Small intestine (tissue), 7 donors: ENCODE data around the gene ADAMTSL2. TPM values are rescaled to one million over a fixed set of nuclear protein-coding genes. Genes with fewer than 3 reads are reported as not detected.

Experiments
- DNase-seq, 2 donors: peaks; one replicate each; pipeline versions ENCODE4 v3.0.0 to v3.0.0-alpha.2; 2013
- FAIRE-seq: peaks from 2 replicates; lab custom pipeline; 2012; peaks lifted over from hg19 to GRCh38; lab: Jason Lieb, UNC
- H3K27ac ChIP-seq, 3 donors: one replicate each; pipeline ENCODE4 v1.5.1; 2013; ENCODE audit warnings: low read length in 2 of 3, mild to moderate bottlenecking in 2 of 3, control low read depth in 1 of 3, inconsistent platforms in 1 of 3, low read depth in 1 of 3, moderate library complexity in 1 of 3
- H3K27me3 ChIP-seq, 3 donors: one replicate each; pipeline ENCODE4 v1.6.1; 2013; ENCODE audit warnings: low read length in 3 of 3, inconsistent platforms in 1 of 3; ENCODE audit not compliant: control insufficient read depth in 3 of 3, insufficient read depth in 3 of 3
- H3K36me3 ChIP-seq, 3 donors: one replicate each; pipeline ENCODE4 v1.6.1; 2013; ENCODE audit warnings: low read length in 3 of 3, inconsistent platforms in 1 of 3, low read depth in 1 of 3, mild to moderate bottlenecking in 1 of 3, moderate library complexity in 1 of 3; ENCODE audit not compliant: control insufficient read depth in 3 of 3, insufficient read depth in 2 of 3
- H3K4me1 ChIP-seq, 3 donors: one replicate each; pipeline ENCODE4 v1.6.1; 2013; ENCODE audit warnings: low read length in 2 of 3, inconsistent platforms in 1 of 3, low read depth in 1 of 3, mild to moderate bottlenecking in 1 of 3, moderate library complexity in 1 of 3; ENCODE audit not compliant: control insufficient read depth in 3 of 3, insufficient read depth in 2 of 3
- H3K4me3 ChIP-seq, 3 donors: one replicate each; pipeline ENCODE4 v1.5.1; 2013; ENCODE audit warnings: low read length in 3 of 3, control low read depth in 1 of 3, inconsistent platforms in 1 of 3, low read depth in 1 of 3, mild to moderate bottlenecking in 1 of 3, moderate library complexity in 1 of 3
- H3K9me3 ChIP-seq, 2 donors: one replicate each; pipeline ENCODE4 v1.6.1; 2013; ENCODE audit warnings: low read depth in 1 of 2, low read length in 1 of 2; ENCODE audit not compliant: control insufficient read depth in 2 of 2, insufficient read depth in 1 of 2
- WGBS, 3 donors: extraction: QIAGEN DNeasy Blood & Tissue Kit; methylation state at CpG; one replicate each; pipeline ENCODE4 v1.1.7; 2013; 5-methylcytosine and 5-hydroxymethylcytosine counted together
- polyA plus RNA-seq, 4 donors: library from polyadenylated mRNA; stranded (reverse) in 3 of 4; unstranded in 1 of 4; fragments of 200-250 nt in 3 of 4; fragments of 120-200 nt in 1 of 4; gene quantifications; one replicate each; pipeline versions ENCODE4 v1.2.1 to v1.2.3, GENCODE V29; 2013
- donor health status: healthy with polysubstance abuse.
- donor health status: control.
- donor health status: control.
- donor health status: Bipolar disorder and iron deficiency.
- donor health status: healthy.

The ADAMTSL2 gene
- polyA plus RNA-seq, 4 donors: 0.22 to 1.2 (median 0.43) TPM

- 37 to 56% (median 44%) methylated on average over 8 to 9 of the region's 9 CpGs for WGBS, 3 donors
- Histone ChIP-seq H3K27ac (peak overlapping the region in 1 of 3 donors; percentile 20), H3K9me3 (no peaks in the 10 kb centered on the region), H3K4me1 (peaks cover 0 to 10% (median 2%) of the 10 kb centered on the region in 3 donors), H3K27me3 (peaks cover 3 to 33% (median 5%) of the 10 kb centered on the region in 3 donors), H3K36me3 (no peaks in the 10 kb centered on the region), H3K4me3 (no peak overlapping the region)
- DNase-seq (no peak), FAIRE-seq (no peak)
Measured at GRCh38 chr9:133533857-133534256, 647 bp upstream of the ADAMTSL2 start.

- H3K27me3 ChIP-seq: peaks cover 3 to 38% (median 5%) of the 10 kb centered on the region in 3 donors
- DNase-seq (no peak), FAIRE-seq (no peak)
- H3K27ac ChIP-seq: no peak overlapping the region
- H3K4me1 ChIP-seq: peaks cover 0 to 15% (median 2%) of the 10 kb centered on the region in 3 donors
- 20 to 57% (median 35%) methylated on average over 13 of the region's 13 CpGs for WGBS, 3 donors
- no peaks in the 10 kb centered on the region for H3K9me3 ChIP-seq
- H3K36me3 ChIP-seq: no peaks in the 10 kb centered on the region
- no peak overlapping the region for H3K4me3 ChIP-seq
Measured at GRCh38 chr9:133535306-133535877, 888 bp downstream of the ADAMTSL2 start.

- DNase-seq: no peak
- Histone ChIP-seq H3K4me3 (no peak overlapping the region), H3K27ac (no peak overlapping the region), H3K4me1 (peaks cover 0 to 15% (median 2%) of the 10 kb centered on the region in 3 donors), H3K9me3 (no peaks in the 10 kb centered on the region), H3K27me3 (peaks cover 3 to 38% (median 5%) of the 10 kb centered on the region in 3 donors), H3K36me3 (no peaks in the 10 kb centered on the region)
- WGBS, 3 donors: 68 to 86% (median 80%) methylated on average over 11 of the region's 11 CpGs
- FAIRE-seq: no peak
Measured at GRCh38 chr9:133536080-133536479, 1.6 kb downstream of the ADAMTSL2 start.

- FAIRE-seq (no peak), DNase-seq (no peak)
- no peaks in the 10 kb centered on the region for H3K36me3 ChIP-seq
- no peaks in the 10 kb centered on the region for H3K9me3 ChIP-seq
- H3K27ac ChIP-seq: no peak overlapping the region
- peaks cover 3 to 38% (median 5%) of the 10 kb centered on the region in 3 donors for H3K27me3 ChIP-seq
- H3K4me1 ChIP-seq: peaks cover 0 to 15% (median 2%) of the 10 kb centered on the region in 3 donors
- H3K4me3 ChIP-seq: no peak overlapping the region
- WGBS, 3 donors: 87 to 89% (median 88%) methylated on average over 9 of the region's 9 CpGs
Measured at GRCh38 chr9:133536536-133536935, 2.0 kb downstream of the ADAMTSL2 start.

GRCh38 chr9:133537257-133537656 is 2.8 kb downstream of the ADAMTSL2 start:
- no peak for DNase-seq
- peaks cover 3 to 38% (median 5%) of the 10 kb centered on the region in 3 donors for H3K27me3 ChIP-seq
- WGBS, 3 donors: 89 to 95% (median 92%) methylated on average over 11 to 16 of the region's 16 CpGs
- H3K4me1 ChIP-seq: peaks cover 0 to 15% (median 2%) of the 10 kb centered on the region in 3 donors
- H3K9me3 ChIP-seq: no peaks in the 10 kb centered on the region
- FAIRE-seq: no peak
- no peak overlapping the region for H3K4me3 ChIP-seq
- no peaks in the 10 kb centered on the region for H3K36me3 ChIP-seq
- no peak overlapping the region for H3K27ac ChIP-seq

- H3K27me3 ChIP-seq: peaks cover 3 to 39% (median 5%) of the 10 kb centered on the region in 3 donors
- H3K36me3 ChIP-seq: no peaks in the 10 kb centered on the region
- FAIRE-seq: no peak
- H3K27ac ChIP-seq: no peak overlapping the region
- H3K4me1 ChIP-seq: peaks cover 0 to 15% (median 2%) of the 10 kb centered on the region in 3 donors
- no peak overlapping the region for H3K4me3 ChIP-seq
- no peak for DNase-seq
- WGBS, 3 donors: 79 to 91% (median 84%) methylated on average over 14 of the region's 14 CpGs
- H3K9me3 ChIP-seq: no peaks in the 10 kb centered on the region
Measured at GRCh38 chr9:133538176-133538575, 3.7 kb downstream of the ADAMTSL2 start.

GRCh38 chr9:133538851-133539833 is 4.6 kb downstream of the ADAMTSL2 start:
- no peak for FAIRE-seq

GRCh38 chr9:133539991-133540697 is 5.6 kb downstream of the ADAMTSL2 start:
- WGBS, 3 donors: 67 to 81% (median 68%) methylated on average over 22 of the region's 22 CpGs
- H3K27me3 ChIP-seq: peaks cover 0 to 23% (median 0%) of the 10 kb centered on the region in 3 donors
- H3K9me3 ChIP-seq: no peaks in the 10 kb centered on the region
- no peak overlapping the region for H3K4me3 ChIP-seq
- no peaks in the 10 kb centered on the region for H3K36me3 ChIP-seq
- peaks cover 0 to 10% (median 0%) of the 10 kb centered on the region in 3 donors for H3K4me1 ChIP-seq
- no peak for DNase-seq
- FAIRE-seq: no peak
- H3K27ac ChIP-seq: no peak overlapping the region

More at GRCh38 chr9:133538851-133539833, 4.6 kb downstream of the ADAMTSL2 start:
- Histone ChIP-seq H3K9me3 (no peaks in the 10 kb centered on the region), H3K27ac (peak overlapping the region in 1 of 3 donors; percentile 11), H3K36me3 (no peaks in the 10 kb centered on the region), H3K27me3 (peaks cover 0 to 30% (median 3%) of the 10 kb centered on the region in 3 donors), H3K4me1 (peaks cover 0 to 9% (median 0%) of the 10 kb centered on the region in 3 donors), H3K4me3 (no peak overlapping the region)
- peak in 1 of 2 donors; percentile 33 for DNase-seq
- WGBS, 3 donors: 30 to 40% (median 39%) methylated on average over 46 to 47 of the region's 47 CpGs
